ENCODE measurements around the gene DTX4.
"Not testable (repeated sequence)": the region's sequence is repeated elsewhere in the genome, so short reads cannot be mapped to it uniquely, and the experiment has no call there.

The DTX4 gene

DNA sequence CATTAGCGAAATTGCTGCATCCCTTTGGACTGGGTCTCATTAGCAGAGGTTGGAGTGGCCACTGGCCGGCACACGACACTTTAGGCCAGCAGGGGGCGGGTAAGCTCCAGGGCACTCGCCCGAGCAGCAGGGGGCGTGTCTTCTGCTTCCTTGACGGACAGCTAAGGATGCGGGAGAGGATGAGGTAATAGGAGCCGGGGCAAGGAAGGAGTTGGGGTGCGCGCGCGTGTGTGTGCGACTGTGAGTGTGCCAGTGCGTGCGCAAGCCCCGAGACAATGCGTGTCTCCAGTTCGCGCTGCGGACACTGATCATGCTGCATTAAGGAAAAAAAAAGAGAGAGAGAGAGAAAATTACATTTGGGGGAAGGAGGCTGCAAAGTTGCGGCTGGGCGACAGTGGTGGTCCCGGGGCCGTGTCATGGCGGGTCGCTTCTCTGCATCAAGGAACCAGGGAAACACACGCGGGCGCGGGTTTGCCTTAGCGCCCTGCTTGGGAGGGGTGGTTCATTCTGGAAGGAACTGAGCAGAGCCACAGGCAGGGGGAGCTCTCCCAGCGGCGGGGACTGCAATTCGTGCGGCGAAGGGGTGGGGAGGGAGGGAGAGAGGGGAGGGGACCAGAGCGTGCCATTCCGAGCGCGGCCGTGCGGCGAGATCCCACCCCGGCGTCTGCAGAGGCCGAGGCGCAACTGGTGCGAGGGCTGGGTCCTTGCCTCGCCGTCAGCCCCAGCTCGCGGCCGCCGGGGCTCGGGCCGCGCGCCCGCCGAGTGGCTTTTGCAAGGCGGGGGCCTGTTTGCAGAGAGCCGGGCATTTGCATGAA, at the start of gene DTX4:
DTX4 (plus strand) TSS at position 625 of the 815 bp plus-strand sequence. CDS start 464 bp downstream, outside the sequence.
- peak; percentile 84 for DNase-seq (ENCODE audit: low read depth)

DNA sequence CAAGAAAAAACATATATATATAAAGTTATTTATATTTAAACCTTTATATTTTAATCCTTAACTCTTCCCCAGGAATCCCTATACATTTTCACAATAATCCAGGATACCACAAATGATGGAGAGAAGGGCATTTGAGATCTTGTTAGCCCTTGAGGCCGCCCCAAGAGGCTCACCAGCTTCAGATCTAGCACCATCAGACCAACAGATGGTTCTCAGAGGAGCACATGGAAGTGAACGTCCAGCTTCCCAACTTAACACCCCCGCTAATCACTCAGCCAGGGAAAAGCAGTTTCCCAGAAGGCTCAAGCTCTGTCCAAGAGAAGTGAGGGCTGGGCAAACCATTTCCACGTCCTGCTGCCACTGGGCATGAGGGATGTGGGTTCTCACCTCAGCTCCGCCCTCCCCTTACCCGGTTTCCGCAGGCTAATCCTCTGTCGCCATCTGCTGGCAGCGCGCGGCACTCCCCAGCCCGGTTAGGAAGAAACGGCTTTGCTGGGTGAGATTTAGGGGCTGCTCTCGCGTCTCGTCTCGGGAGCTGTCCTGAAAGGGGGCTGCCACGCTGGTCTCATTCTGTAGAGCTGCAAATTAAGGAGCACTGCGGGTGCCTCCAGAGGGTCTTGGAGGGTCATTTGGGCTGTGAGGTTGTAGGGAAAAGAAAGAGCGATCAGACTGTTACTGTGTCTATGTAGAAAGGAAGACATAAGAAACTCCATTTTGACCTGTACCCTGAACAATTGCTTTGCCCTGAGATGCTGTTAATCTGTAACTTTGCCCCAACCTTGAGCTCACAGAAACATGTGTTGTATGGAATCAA, 36.1 kb upstream of the DTX4 start:
- peak; percentile 88 for DNase-seq (ENCODE audit: low read depth)

DNA sequence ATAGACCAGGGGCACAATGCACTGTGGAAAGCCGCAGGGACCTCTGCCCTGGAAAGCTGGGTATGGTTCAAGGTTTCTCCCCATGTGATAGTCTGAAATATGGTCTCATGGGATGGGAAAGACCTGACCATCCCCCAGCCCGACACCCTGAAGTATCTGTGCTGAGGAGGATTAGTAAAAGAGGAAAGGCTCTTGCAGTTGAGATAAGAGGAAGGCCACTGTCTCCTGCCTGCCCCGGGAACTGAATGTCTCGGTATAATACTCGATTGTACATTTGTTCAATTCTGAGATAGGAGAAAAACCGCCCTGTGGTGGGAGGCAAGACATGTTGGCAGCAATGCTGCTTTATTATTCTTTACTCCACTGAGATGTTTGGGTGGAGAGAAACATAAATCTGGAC, 35.4 kb upstream of the DTX4 start:
- DNase-seq (ENCODE audit: low read depth): not testable (repeated sequence)

DNA sequence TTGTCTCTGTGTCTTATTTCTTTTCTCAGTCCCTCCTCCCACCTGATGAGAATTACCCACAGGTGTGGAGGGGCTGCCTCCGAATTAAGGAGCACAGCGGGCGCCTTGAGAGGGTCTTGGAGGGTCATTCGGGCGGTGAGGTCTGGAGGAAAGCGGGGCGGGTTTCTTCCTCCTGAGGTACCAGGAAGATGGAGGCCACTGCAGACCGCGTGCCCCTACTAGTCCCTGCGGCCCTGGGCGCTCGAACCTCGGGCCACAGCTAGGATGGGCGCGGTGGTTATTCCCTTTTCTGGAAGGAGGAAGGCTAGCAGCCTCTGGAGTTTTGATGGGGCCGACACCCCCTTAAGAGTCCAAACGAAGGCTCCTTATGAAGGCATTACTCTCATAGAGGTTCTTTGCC, 34.7 kb upstream of the DTX4 start:
- no peak for DNase-seq (ENCODE audit: low read depth)

DNA sequence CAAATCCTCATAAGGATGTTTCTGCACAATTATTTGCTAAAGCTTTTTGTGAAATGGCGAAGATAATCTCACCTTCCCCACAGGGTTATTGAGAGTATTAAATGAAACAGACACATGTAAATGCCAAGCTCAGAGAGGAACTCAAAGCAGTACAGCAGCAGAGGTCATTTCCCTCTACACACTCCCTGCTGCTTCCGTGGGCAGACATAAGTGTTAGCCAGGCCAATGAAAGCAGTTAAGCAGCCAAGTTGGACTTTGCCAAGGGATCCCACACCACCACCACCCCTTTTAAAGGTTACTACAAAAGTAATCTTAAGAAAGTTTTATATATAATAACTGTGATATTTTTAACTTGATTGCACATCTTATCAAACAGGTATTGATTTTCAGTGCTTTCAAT, 33.3 kb upstream of the DTX4 start:
- no peak for DNase-seq (ENCODE audit: low read depth)

DNA sequence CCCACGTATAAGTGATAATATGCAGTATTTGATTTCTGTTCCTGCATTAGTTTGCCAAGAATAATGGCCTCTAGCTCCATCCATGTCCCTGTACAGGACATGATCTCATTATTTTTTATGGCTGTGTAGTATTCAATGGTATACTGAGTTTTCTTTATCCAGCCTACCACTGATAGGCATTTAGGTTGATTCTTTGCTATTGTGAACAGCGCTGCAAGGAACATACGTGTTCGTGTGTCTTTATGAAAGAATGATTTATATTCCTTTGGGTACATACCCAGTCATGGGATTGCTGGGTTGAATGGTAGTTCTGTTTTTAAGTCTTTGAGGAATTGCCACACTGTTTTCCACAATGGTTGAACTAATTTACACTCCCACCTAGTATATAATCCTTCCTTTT, 30.7 kb upstream of the DTX4 start:
- DNase-seq (ENCODE audit: low read depth): no peak

DNA sequence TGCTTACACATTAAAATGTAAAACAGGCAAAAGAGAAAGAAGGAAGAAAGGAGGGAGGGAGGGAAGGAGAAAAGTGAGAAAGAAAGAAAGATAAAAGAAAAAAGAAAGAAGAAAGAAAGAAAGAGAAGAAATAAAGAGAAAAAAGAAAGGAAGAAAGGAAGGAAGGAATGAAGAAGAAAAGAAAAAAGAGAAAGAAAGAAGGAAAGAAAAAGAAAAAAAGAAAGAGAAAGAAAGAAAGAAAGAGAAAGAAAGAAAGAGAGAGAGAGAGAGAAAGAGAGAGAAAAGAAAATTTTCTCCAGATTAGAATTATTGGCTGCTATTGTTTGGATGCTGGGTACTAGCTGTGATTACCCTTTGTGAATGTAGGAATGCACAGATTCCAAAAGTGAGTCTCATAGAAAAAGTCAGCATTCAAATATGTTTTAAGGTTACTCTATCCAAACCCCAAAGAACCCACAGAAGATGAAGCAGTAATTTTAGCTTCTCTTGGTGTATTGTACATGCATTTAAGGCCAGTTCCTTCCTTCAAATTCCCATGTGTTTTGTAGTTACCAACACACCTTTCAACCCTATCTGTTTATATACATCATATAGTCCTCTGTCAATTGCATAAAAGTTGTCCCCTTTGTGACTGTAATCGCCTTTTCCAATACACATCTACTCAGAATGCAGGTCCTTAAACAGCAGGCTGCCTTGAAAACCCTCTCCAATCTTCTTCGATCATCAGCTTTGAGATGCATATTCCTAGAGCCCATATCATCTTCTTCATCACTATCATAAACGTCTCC, 30.1 kb upstream of the DTX4 start:
- DNase-seq (ENCODE audit: low read depth): no peak

DNA sequence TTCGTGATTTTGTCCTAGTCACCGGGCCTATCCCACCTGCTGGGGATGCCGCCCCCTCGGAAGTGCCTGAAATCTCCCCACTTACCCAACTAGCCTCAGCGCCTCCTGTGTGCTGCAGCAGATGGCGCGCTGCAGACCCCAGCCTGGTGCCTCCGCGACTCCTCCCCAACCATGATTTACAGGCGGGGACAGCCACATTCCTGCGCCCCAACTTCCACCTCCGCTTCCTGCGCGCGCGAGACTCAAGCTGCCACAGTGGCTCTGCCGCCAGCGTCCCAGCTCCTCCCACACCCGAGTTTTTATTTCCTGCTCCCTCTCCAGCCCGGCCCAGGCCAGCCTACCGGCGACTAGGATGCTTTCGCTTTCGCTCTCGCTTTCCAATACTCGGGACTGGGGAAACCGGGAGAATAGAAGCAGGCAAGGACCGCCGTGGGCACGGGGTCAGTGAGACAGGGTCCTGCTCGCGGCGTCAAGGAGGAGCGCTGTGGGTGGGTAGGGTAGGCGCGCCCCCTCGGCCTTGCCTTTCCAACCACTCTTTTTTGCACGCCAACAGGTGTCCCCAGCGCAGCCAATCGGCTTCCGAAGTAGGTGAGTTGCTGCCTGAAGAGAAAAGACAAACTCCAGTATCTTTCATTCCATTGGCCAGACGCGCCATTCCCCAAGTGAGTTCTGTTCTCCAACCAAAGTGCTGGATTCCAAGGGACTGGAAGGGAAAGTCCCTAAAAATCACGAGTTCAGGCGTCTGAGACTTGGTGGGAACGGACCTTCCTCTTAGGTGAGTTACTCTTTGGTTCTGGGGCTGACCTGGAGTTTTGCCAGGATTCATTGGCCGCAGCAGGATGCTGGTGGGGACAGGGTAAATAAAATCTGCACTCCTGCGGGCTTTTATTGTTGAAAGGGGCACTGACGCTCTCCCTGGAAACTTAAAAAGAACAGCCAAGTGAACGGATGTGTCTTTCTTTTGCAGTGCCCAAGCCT, 29.1 kb upstream of the DTX4 start, which contains the start of gene FAM111A:
FAM111A (plus strand) TSS at position 327 of the 978 bp plus-strand sequence. CDS start 6,017 bp downstream, outside the sequence.
- DNase-seq (ENCODE audit: low read depth): peak; percentile 74

DNA sequence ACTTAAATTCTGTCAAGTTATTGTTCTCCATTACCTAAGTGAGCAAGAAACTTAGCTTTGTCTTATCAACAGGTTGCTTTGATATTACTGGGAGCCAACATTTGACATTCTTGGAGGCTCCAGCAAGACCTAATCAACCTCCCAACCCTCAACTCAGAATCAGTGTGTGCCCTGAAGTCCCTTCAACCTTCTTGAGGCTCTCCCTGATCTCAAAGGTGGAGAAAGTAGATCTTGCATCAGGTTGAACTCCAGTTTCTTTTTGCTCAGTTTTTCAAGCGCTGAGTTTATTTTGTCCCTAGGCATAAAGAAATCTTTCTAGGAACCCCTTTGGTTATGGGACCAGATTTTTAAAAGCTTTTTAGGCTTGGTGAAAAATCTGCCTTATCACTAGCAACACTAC, 27.8 kb upstream of the DTX4 start:
- DNase-seq (ENCODE audit: low read depth): no peak

DNA sequence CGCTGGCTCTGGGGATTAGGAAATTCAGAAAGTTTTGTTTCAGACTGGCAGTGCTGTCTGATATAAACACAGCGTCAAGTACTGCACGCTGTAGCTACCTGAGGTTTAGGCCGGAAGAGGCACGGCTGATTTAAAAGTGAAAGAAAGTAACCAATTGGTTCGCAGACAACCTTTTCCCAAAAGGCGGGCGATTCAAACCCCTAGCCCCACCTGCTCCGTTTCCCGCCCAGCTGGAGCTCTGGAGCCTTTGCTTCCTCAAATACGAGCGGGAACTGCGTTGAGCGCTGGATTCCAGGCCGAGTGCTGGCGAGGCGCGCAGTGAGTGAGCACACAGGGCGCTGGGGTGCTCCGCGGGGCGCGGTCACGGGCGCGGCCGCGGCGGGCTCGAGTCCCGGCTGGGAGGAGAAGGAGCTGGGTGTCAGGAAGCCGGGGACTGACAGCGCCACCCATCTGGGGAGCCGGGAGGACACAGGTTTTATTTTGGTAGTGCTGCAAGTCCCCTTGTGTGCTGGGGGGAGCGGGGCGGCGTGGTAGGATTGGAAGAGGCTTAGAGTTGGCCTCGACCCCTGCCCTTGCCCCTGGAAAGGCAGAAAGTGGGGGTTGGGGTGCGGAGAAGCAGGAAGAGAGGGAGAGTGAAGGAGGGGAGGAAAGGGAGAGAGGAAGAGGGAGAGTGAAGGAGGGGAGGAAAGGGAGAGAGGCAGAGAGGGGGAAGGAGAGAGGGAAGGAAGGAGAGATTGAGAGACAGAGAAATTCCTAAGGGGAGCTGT, 27.2 kb upstream of the DTX4 start:
- peak; percentile 48 for DNase-seq (ENCODE audit: low read depth)

DNA sequence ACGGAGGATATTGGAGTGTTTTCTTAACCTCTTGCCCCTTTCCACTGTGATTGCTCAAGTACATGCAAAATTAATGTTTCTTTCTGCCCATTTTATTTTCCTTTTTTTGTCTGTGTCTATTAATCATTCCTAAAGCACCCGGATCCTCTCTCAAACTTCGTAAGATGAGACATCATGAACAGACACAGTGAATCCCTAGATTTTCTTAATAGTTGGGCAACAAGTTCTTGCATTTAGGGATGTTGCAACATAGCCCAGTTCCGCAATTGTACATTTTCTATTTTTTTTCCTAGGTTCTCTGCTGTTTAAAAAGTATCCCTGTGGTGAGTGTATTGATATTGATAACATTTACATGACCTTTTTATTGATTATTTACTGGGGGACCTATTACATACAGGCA, 26.4 kb upstream of the DTX4 start:
- DNase-seq (ENCODE audit: low read depth): no peak

DNA sequence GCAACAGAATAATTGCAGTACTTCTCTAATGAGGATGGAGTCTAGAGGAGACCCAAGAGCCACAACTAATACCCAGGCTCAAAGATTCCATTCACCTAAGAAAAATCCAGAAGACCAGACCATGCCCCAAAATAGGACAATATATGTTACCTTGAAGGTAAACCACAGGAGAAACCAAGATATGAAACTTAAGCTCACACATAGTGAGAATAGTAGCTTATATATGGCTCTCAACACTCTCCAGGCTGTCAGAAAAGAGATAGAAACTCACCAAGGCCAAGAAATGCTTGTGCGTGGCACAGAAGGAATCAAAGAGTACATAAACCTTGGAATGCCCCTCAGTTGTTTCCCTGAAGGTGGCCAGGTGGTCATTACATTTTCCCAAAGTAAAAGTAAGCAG, 20.2 kb upstream of the DTX4 start:
- DNase-seq (ENCODE audit: low read depth): no peak

DNA sequence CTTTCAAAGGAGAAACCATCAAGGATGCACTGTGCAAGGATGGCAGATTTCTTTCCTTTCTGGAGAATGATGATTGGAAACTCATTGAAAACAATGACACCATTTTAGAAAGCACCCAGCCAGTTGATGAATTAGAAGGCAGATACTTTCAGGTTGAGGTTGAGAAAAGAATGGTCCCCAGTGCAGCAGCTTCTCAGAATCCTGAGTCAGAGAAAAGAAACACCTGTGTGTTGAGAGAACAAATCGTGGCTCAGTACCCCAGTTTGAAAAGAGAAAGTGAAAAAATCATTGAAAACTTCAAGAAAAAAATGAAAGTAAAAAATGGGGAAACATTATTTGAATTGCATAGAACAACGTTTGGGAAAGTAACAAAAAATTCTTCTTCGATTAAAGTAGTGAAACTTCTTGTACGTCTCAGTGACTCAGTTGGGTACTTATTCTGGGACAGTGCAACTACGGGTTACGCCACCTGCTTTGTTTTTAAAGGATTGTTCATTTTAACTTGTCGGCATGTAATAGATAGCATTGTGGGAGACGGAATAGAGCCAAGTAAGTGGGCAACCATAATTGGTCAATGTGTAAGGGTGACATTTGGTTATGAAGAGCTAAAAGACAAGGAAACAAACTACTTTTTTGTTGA, 19.5 kb upstream of the DTX4 start:
- DNase-seq (ENCODE audit: low read depth): no peak

DNA sequence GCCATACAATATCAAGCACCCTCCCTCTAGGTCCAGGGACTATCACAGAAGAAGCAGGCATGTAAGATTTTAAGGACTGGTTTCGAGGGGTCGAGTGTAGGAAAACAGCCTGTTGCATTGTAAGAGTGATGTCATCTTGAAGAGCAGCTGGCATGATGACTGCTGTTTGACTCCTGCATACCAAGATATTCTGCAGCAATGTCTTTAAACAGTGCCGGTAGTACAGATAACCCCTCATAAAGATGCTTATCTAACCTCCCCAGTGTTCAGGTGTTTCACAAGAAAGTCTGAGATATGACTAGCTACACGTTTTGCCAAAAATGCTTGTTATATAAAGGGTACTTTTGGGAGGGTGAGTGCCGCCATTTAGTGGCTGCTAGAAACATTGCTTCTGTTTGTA, 17.3 kb upstream of the DTX4 start:
- DNase-seq (ENCODE audit: low read depth): no peak

DNA sequence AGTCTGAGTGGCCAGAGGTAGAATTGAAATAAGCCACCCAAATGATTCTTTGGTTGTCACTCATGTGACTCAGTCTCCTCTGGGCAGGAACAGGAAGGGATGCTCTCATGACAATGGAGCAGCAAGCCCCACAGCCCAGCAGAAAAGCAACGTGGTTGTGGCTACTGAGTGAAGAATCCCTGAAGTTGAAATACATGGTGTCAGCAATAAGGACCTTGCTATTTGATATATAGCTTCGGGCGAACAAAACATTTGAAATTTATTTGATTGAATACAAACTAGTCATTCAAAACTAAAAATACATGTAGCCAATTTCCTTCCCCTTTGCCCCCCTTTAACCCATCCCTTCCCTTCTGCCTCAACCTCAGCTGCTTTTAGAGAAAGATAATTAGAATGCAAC, 14.5 kb upstream of the DTX4 start:
- no peak for DNase-seq (ENCODE audit: low read depth)

DNA sequence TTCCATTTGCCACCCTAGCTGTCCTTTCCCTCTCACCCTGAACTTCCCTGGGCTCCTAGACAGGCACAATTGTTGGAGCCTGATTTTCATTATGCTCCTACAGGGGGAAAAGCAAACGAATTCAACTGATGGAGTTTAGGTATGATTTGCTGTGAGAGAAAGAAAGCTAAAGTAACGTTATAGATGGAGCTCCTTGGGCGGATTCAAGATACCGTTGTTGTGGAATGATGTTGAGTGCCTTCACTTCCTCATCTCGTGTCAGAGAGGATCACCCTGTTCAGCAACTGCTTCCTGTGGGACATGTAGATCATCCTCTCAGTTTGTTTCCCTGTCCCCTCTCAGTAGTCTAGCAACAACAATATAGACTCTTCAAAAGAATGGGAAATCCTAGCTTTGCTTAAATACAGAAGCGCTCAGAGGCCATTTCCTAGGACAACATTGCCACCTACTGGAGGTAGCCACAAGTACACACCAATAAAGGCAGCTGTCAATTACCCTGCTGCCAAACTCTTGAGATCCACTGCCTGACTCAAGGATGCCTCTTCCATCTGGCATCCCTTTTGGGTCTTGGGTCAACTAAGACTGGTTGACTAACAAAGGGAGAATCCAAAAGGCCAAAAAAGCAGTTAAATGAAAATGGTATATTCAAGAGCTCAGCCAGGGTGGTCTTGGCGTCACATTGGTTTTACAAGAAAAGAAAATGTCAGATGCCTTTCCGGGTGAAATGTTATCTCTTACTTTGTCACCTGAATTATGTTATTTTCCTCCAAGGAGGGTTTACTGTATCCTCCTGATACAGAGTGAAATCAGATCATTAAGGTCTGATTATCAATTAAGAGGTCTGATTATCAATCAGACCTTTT, 13.5 kb upstream of the DTX4 start:
- DNase-seq (ENCODE audit: low read depth): peak; percentile 31

DNA sequence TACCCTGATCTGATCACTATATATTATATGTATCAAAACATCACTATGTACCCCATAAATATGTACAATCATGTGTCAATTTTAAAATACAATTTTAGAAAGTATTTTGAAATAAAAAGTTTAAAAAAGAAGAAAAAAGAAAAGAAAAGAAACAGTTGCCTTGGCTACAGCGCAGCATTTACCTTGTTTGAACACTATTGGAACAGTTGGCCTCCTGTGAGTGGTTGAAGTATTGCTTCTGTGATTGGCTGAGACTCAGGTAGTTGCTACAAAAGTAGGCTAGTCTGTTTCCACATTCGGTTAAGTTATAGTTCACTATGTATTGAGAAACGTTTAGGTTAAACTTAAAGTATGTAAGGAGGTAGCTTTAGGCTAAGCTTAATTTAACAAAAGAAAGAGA, 7.9 kb upstream of the DTX4 start:
- no peak for DNase-seq (ENCODE audit: low read depth)

DNA sequence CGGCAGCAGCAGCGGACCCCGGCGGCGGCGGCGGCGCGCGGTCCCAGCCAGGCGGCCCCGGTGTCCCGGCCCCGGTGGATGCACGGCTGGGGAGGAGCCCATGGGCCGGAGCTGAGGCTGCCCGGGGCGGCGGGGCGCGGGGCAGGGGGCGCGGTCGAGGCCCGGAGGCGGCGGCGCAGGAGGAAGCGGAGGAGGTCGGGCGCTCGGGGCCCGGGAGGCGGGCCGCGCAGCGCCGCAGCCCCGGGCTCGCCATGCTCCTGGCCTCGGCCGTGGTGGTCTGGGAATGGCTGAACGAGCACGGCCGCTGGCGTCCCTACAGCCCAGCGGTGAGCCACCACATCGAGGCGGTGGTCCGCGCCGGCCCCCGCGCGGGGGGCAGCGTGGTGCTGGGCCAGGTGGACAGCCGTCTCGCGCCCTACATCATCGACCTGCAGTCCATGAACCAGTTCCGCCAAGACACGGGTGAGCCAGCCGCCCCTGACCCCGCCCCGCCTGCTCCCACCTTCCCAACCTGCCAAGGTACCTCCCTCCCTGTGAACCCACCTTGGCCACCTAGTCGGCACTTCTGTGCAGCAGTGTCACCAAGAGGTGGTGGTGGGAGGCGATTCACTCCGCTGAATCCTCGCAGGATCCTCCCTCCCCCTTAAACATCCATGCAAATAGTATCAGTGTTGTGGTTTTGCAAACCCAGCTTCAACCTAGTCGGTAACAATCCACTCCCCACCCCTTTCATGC, 580 bp downstream of the DTX4 start:
- peak; percentile 6 for DNase-seq (ENCODE audit: low read depth)
